A673 (cell line): ENCODE data around the gene NSRP1. TPM values are rescaled to one million over a fixed set of nuclear protein-coding genes. Genes with fewer than 3 reads are reported as not detected.

ENCODE experiments used
- BruUV-seq: library from RNA; stranded (reverse); fragments of 400-500 nt; replicated peaks from 2 replicates; lab custom pipeline; 2021; lab: Mats Ljungman, UMichigan
- CTCF ChIA-PET: fragments of 300-600 bp; sonication (Branson Sonifier 250); formaldehyde crosslinking; loops from one replicate; lab custom pipeline; 2022; ENCODE audit warnings: antibody characterized with exemption; lab: Charles Lee
- POLR2A ChIA-PET: fragments of 300-600 bp; sonication (Branson Sonifier 250); formaldehyde crosslinking; loops from one replicate; lab custom pipeline; 2022; ENCODE audit warnings: antibody characterized with exemption; ENCODE audit not compliant: low non-redundant PET; lab: Charles Lee
- DNase-seq: peaks from one replicate; pipeline ENCODE4 v3.0.0-alpha.2; 2015; ENCODE audit warnings: low spot score
- H3K27ac ChIP-seq: fragments of 200-600 bp; sonication (generic); 2 replicates; pipeline ENCODE4 v1.5.1; 2016; ENCODE audit warnings: mixed run types, low read depth, mild to moderate bottlenecking, mixed read lengths, antibody characterized with exemption, low read length; ENCODE audit not compliant: poor library complexity, severe bottlenecking
- H3K27me3 ChIP-seq: fragments of 200-600 bp; sonication (generic); replicated peaks from 2 replicates; pipeline ENCODE4 v1.6.1; 2017; ENCODE audit warnings: mixed run types, low read depth, mild to moderate bottlenecking, mixed read lengths, antibody characterized with exemption, low read length; ENCODE audit not compliant: insufficient read depth, poor library complexity
- H3K36me3 ChIP-seq: fragments of 200-600 bp; sonication (generic); 2 replicates; pipeline ENCODE4 v1.6.1; 2016; ENCODE audit warnings: mixed run types, mild to moderate bottlenecking, mixed read lengths, antibody characterized with exemption, low read length; ENCODE audit not compliant: insufficient read depth, poor library complexity, severe bottlenecking
- H3K4me1 ChIP-seq: fragments of 200-600 bp; sonication (generic); 2 replicates; pipeline ENCODE4 v1.6.1; 2017; ENCODE audit warnings: mixed run types, mild to moderate bottlenecking, mixed read lengths, antibody characterized with exemption, low read length; ENCODE audit not compliant: insufficient read depth, poor library complexity, severe bottlenecking
- H3K4me3 ChIP-seq: fragments of 200-600 bp; sonication (generic); 2 replicates; pipeline ENCODE4 v1.5.1; 2016; ENCODE audit warnings: low read depth, mixed run types, mild to moderate bottlenecking, mixed read lengths, low read length; ENCODE audit not compliant: poor library complexity, severe bottlenecking
- H3K9me3 ChIP-seq: fragments of 200-600 bp; sonication (generic); 2 replicates; pipeline ENCODE4 v1.6.1; 2016; ENCODE audit warnings: mixed run types, low read depth, mild to moderate bottlenecking, mixed read lengths, antibody characterized with exemption, low read length; ENCODE audit not compliant: poor library complexity, severe bottlenecking
- CTCF ChIP-seq: fragments of 300-800, 200-600 bp; sonication (generic); conservative IDR thresholded peaks from 2 replicates; pipeline ENCODE4 v1.5.1; 2017; ENCODE audit warnings: low read depth, mild to moderate bottlenecking, antibody characterized with exemption, low read length, moderate library complexity, mixed read lengths
- EZH2 ChIP-seq: fragments of 200-600 bp; sonication (generic); IDR thresholded peaks from 2 replicates; pipeline ENCODE4 v1.6.1; 2017; ENCODE audit warnings: borderline replicate concordance, low read depth, mild to moderate bottlenecking, mixed read lengths, antibody characterized with exemption, low read length; ENCODE audit not compliant: poor library complexity, severe bottlenecking
- intact Hi-C: fragments of 100-400 bp; cut with micrococcal nuclease; formaldehyde crosslinking; loops from one replicate; pipeline ENCODE4 v1.10.0; 2022; ENCODE audit not compliant: unreplicated experiment
- total RNA-seq: library from RNA; stranded (reverse); gene quantifications from 2 replicates; pipeline ENCODE4 v1.2.3, GENCODE V29; 2021

NSRP1 gene
- total RNA-seq, 1 experiment from 2014 or later, result 43.5 TPM

GRCh38 chr17:30170415-30170987 lies 53.9 kb downstream of the NSRP1 start:
- H3K36me3 ChIP-seq, result peaks cover 6% of the 10 kb centered on the region
- POLR2A ChIA-PET, result no interaction called here

DNA sequence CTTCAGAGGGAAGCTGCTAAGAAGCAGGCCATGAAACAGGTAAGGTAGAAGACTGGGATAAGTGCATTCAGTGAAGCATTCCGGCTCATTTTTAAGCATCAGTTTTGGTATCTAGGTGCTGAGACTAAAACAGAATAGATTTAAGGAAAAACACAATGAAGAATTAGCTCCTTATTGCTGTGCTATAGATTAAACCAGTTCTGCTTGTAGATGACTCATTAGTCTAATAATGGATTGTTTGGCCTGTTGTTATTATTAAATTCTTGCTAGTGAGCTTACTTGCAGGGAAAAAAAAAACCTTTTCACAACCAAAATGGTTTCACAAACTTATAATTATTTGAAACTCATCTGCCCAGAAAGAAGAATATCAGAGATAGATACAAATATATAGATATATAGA lies 55.9 kb downstream of the NSRP1 start:
- TF ChIP-seq EZH2, result no peak
- no peak for TF ChIP-seq CTCF
- Histone ChIP-seq H3K4me1 (no peaks in the 10 kb centered on the region), H3K9me3 (no peaks in the 10 kb centered on the region), H3K4me3 (no peak overlapping the region), H3K27ac (no peak overlapping the region), H3K36me3 (peaks cover 14% of the 10 kb centered on the region), H3K27me3 (no peaks in the 10 kb centered on the region)
- no TSS peak for BruUV-seq
- CTCF ChIA-PET, result interaction anchor here (0.9 kb wide), 1 partner anchor 1042 kb away, joined by 3 read pairs; no protein-coding TSS in a partner anchor
- no peak for DNase-seq
- intact Hi-C loops, result no loop called here
- POLR2A ChIA-PET, result no interaction called here

More at GRCh38 chr17:30170415-30170987, 53.9 kb downstream of the NSRP1 start:
- CTCF ChIA-PET, result no interaction called here
- no peak for DNase-seq
- no peak overlapping the region for H3K4me3 ChIP-seq
- H3K27me3 ChIP-seq, result no peaks in the 10 kb centered on the region
- BruUV-seq, result no TSS peak
- peaks cover 6% of the 10 kb centered on the region for H3K4me1 ChIP-seq
- no peak for TF ChIP-seq EZH2
- TF ChIP-seq CTCF, result no peak
- H3K27ac ChIP-seq, result no peak overlapping the region
- intact Hi-C loops, result no loop called here
- no peaks in the 10 kb centered on the region for H3K9me3 ChIP-seq

DNA sequence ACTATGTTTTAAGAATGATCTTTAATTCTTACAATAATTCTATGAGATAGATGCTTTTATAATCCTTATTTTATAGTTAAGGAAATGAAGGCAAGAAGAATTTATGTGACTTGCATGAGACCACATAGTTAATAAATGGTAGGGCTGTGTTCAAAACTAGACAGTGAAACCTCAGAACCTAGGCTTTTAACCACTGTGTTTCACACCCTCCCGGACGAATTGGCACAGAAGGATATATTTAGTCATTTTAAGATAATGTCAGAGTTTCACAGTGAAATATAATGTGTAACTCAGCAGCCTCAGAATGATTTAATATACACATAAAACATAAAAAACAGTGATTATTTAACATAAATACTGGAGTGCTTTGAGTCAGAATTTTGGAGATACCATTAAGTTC lies 57.0 kb downstream of the NSRP1 start:
- POLR2A ChIA-PET, result no interaction called here
- Histone ChIP-seq H3K36me3 (peaks cover 24% of the 10 kb centered on the region), H3K4me3 (no peak overlapping the region), H3K4me1 (no peaks in the 10 kb centered on the region), H3K27me3 (no peaks in the 10 kb centered on the region), H3K9me3 (no peaks in the 10 kb centered on the region), H3K27ac (no peak overlapping the region)
- TF ChIP-seq EZH2 (no peak), CTCF (no peak)
- CTCF ChIA-PET, result no interaction called here
- intact Hi-C loops, result no loop called here
- DNase-seq, result no peak
- BruUV-seq, result no TSS peak
